WTC11 (cell line): ENCODE measurements around the gene EDC3. TPM values are rescaled to one million over a fixed set of nuclear protein-coding genes. Genes with fewer than 3 reads are reported as not detected.

Experiments used
- ATAC-seq: fragments of 200-7000 bp; cut with Tn5 transposase; 2 replicates; pipeline ENCODE4 v1.10.0; 2021; ENCODE audit warnings: mild to moderate bottlenecking, moderate library complexity
- CTCF ChIA-PET: fragments of 300-600 bp; sonication (Branson Sonifier 250); formaldehyde crosslinking; loops from one replicate; lab custom pipeline; 2021; ENCODE audit warnings: antibody characterized with exemption; lab: Charles Lee
- POLR2A ChIA-PET: fragments of 350-600 bp; sonication (Branson Sonifier 250); formaldehyde crosslinking; loops from one replicate; lab custom pipeline; 2021; ENCODE audit warnings: antibody characterized with exemption; lab: Charles Lee
- DNase-seq: peaks from one replicate; pipeline ENCODE4 v3.0.0; 2021; ENCODE audit warnings: low spot score
- H3K27ac Mint-ChIP-seq: 2 replicates; pipeline ENCODE4 v1.8.0; 2021; ENCODE audit warnings: mixed read lengths
- H3K27me3 Mint-ChIP-seq: 2 replicates; pipeline ENCODE4 v1.8.0; 2021; ENCODE audit warnings: low read depth, mild to moderate bottlenecking, moderate library complexity, mixed read lengths
- H3K36me3 Mint-ChIP-seq: 2 replicates; pipeline ENCODE4 v1.8.0; 2021; ENCODE audit warnings: mixed read lengths
- H3K4me1 Mint-ChIP-seq: 2 replicates; pipeline ENCODE4 v1.8.0; 2022; ENCODE audit warnings: mixed read lengths
- H3K4me3 Mint-ChIP-seq: 2 replicates; pipeline ENCODE4 v1.8.0; 2021; ENCODE audit warnings: mild to moderate bottlenecking, moderate library complexity, mixed read lengths
- H3K9me3 Mint-ChIP-seq: 2 replicates; pipeline ENCODE4 v1.8.0; 2021; ENCODE audit warnings: mixed read lengths
- SMAD3 ChIP-seq: sonication (generic); formaldehyde crosslinking; IDR thresholded peaks from 2 replicates; pipeline ENCODE4 v1.8.0; 2022; ENCODE audit warnings: missing genetic modification reagents, mild to moderate bottlenecking, borderline replicate concordance
- SMAD4 ChIP-seq: sonication (generic); formaldehyde crosslinking; IDR thresholded peaks from 2 replicates; pipeline ENCODE4 v1.8.0; 2022; ENCODE audit warnings: mild to moderate bottlenecking, missing genetic modification reagents
- SOX15 ChIP-seq: fragments of 250-450 bp; sonication (Bioruptor Pico); IDR thresholded peaks from 2 replicates; pipeline ENCODE4 v1.9.0; 2021; ENCODE audit warnings: mild to moderate bottlenecking
- TCF7 ChIP-seq: sonication (generic); formaldehyde crosslinking; IDR thresholded peaks from 2 replicates; pipeline ENCODE4 v1.8.0; 2022; ENCODE audit warnings: mild to moderate bottlenecking, low read depth, missing genetic modification reagents, moderate library complexity
- ZNF121 ChIP-seq: sonication (generic); formaldehyde crosslinking; IDR thresholded peaks from 2 replicates; pipeline ENCODE4 v1.8.0; 2023; ENCODE audit warnings: missing genetic modification reagents
- ZNF219 ChIP-seq: sonication (generic); formaldehyde crosslinking; IDR thresholded peaks from 2 replicates; pipeline ENCODE4 v1.8.0; 2023; ENCODE audit warnings: missing genetic modification reagents, mild to moderate bottlenecking, borderline replicate concordance
- ZNF317 ChIP-seq: sonication (generic); formaldehyde crosslinking; IDR thresholded peaks from 2 replicates; pipeline ENCODE4 v1.8.1; 2023; ENCODE audit warnings: low read depth, mild to moderate bottlenecking, moderate library complexity, missing genetic modification reagents, borderline replicate concordance
- ZNF671 ChIP-seq: fragments of 250-450 bp; sonication (Bioruptor Pico); IDR thresholded peaks from 2 replicates; pipeline ENCODE4 v1.8.0; 2021; ENCODE audit warnings: mild to moderate bottlenecking
- total RNA-seq: library from RNA; stranded (reverse); gene quantifications from 3 replicates; pipeline ENCODE4 v1.2.3, GENCODE V29; 2021
- TF ChIP-seq, protein P1 (sequence below): sonication (generic); formaldehyde crosslinking; IDR thresholded peaks from 2 replicates; pipeline ENCODE4 v1.8.0; 2023; ENCODE audit warnings: missing genetic modification reagents, mild to moderate bottlenecking, borderline replicate concordance
- TF ChIP-seq, protein P2 (sequence below): sonication (generic); formaldehyde crosslinking; IDR thresholded peaks from 2 replicates; pipeline ENCODE4 v1.8.1; 2022; ENCODE audit warnings: missing genetic modification reagents, borderline replicate concordance
- TF ChIP-seq, protein P3 (sequence below): sonication (generic); formaldehyde crosslinking; IDR thresholded peaks from 2 replicates; pipeline ENCODE4 v1.8.1; 2022; ENCODE audit warnings: mild to moderate bottlenecking, moderate library complexity, missing genetic modification reagents
- TF ChIP-seq, protein P4 (sequence below): sonication (generic); formaldehyde crosslinking; IDR thresholded peaks from 2 replicates; pipeline ENCODE4 v1.8.1; 2022; ENCODE audit warnings: mild to moderate bottlenecking, missing genetic modification reagents, moderate library complexity, borderline replicate concordance
- TF ChIP-seq, protein P5 (sequence below): sonication (generic); formaldehyde crosslinking; IDR thresholded peaks from 2 replicates; pipeline ENCODE4 v1.8.0; 2023; ENCODE audit warnings: mild to moderate bottlenecking, missing genetic modification reagents
- TF ChIP-seq, protein P6 (sequence below): sonication (generic); formaldehyde crosslinking; IDR thresholded peaks from 2 replicates; pipeline ENCODE4 v1.8.1; 2022; ENCODE audit warnings: low read depth, mild to moderate bottlenecking, moderate library complexity, missing genetic modification reagents, borderline replicate concordance
- TF ChIP-seq, protein P7 (sequence below): sonication (generic); formaldehyde crosslinking; IDR thresholded peaks from 2 replicates; pipeline ENCODE4 v1.8.1; 2023; ENCODE audit warnings: mild to moderate bottlenecking, missing genetic modification reagents, moderate library complexity

Gene EDC3
- total RNA-seq, 1 experiment from 2014 or later, result 54.7 TPM

DNA sequence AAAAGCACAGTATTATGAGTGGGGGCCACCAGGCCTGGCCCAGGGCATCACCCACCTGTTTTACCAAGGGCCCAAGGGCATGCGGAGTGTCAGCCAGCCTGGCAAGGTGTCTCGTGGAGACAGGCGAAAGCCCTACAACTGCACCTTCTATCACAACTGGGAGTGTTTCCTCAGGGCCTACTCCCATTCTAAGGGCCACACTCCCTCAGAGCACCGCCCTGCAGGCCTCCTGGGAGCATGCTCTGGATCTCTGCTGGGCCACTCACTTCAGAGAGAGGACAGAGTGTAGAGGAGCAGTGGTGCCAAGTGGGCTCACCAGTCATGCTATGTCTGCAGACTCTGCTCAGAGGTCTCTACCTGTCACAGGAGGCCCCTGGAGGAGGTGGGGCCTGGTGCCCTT, 101.4 kb downstream of the EDC3 start (continued):
- TF ChIP-seq, protein P1, sequence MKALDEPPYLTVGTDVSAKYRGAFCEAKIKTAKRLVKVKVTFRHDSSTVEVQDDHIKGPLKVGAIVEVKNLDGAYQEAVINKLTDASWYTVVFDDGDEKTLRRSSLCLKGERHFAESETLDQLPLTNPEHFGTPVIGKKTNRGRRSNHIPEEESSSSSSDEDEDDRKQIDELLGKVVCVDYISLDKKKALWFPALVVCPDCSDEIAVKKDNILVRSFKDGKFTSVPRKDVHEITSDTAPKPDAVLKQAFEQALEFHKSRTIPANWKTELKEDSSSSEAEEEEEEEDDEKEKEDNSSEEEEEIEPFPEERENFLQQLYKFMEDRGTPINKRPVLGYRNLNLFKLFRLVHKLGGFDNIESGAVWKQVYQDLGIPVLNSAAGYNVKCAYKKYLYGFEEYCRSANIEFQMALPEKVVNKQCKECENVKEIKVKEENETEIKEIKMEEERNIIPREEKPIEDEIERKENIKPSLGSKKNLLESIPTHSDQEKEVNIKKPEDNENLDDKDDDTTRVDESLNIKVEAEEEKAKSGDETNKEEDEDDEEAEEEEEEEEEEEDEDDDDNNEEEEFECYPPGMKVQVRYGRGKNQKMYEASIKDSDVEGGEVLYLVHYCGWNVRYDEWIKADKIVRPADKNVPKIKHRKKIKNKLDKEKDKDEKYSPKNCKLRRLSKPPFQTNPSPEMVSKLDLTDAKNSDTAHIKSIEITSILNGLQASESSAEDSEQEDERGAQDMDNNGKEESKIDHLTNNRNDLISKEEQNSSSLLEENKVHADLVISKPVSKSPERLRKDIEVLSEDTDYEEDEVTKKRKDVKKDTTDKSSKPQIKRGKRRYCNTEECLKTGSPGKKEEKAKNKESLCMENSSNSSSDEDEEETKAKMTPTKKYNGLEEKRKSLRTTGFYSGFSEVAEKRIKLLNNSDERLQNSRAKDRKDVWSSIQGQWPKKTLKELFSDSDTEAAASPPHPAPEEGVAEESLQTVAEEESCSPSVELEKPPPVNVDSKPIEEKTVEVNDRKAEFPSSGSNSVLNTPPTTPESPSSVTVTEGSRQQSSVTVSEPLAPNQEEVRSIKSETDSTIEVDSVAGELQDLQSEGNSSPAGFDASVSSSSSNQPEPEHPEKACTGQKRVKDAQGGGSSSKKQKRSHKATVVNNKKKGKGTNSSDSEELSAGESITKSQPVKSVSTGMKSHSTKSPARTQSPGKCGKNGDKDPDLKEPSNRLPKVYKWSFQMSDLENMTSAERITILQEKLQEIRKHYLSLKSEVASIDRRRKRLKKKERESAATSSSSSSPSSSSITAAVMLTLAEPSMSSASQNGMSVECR, result no peak
- no peak for TF ChIP-seq TCF7 (CRISPR knock-in tag)

DNA sequence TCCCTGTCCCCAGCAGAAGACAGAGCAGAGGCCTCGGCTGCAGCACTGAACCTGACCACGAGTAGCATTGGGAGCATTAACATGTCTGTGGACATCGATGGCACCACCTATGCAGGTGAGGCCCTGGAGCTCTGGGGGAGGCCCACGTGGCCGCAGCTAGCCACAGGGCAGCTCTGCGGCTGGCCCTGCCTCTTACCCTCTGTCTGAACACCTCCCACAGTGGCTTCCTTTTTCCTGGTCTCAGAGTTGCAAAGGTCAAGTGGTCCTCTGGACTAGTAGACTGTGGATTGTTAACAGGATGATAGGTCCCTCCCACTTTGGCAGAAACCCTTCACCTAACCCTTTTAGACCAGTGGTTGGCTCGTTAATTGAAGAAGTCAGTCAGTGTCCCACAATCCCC, 102.7 kb downstream of the EDC3 start:
- Mint-ChIP-seq H3K36me3 (peaks cover 68% of the 10 kb centered on the region), H3K27me3 (no peaks in the 10 kb centered on the region), H3K9me3 (no peaks in the 10 kb centered on the region), H3K4me1 (peaks cover 14% of the 10 kb centered on the region), H3K27ac (no peak overlapping the region), H3K4me3 (no peak overlapping the region)
- TF ChIP-seq, protein P2, sequence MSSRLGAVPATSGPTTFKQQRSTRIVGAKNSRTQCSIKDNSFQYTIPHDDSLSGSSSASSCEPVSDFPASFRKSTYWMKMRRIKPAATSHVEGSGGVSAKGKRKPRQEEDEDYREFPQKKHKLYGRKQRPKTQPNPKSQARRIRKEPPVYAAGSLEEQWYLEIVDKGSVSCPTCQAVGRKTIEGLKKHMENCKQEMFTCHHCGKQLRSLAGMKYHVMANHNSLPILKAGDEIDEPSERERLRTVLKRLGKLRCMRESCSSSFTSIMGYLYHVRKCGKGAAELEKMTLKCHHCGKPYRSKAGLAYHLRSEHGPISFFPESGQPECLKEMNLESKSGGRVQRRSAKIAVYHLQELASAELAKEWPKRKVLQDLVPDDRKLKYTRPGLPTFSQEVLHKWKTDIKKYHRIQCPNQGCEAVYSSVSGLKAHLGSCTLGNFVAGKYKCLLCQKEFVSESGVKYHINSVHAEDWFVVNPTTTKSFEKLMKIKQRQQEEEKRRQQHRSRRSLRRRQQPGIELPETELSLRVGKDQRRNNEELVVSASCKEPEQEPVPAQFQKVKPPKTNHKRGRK (CRISPR knock-in tag), result no peak
- TF ChIP-seq, protein P3, sequence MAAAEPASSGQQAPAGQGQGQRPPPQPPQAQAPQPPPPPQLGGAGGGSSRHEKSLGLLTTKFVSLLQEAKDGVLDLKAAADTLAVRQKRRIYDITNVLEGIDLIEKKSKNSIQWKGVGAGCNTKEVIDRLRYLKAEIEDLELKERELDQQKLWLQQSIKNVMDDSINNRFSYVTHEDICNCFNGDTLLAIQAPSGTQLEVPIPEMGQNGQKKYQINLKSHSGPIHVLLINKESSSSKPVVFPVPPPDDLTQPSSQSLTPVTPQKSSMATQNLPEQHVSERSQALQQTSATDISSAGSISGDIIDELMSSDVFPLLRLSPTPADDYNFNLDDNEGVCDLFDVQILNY, result no peak
- TF ChIP-seq SMAD4 (CRISPR knock-in tag), result no peak
- ATAC-seq (no peak), DNase-seq (no peak)
- CTCF ChIA-PET, result no interaction called here
- POLR2A ChIA-PET, result no interaction called here

DNA sequence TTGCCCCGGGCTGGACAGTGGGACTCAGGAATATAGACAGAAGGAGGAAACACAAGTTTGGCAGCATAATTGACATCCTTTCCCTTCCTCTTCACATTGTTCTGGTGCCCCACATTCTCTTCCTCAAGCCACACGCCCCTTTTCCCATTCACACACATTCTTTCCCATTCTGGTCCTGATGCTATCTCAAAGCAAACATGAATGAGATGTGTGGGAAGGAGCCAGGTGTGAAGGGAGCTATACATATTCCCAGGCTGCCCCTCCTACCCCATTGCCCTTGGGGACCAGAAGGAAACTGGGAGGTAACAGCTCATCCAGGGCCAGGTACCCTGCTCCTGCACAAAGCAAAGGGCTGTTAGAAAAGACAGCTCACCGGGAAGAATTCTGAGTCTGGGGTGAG, 103.6 kb downstream of the EDC3 start:
- H3K4me1 Mint-ChIP-seq, result peaks cover 17% of the 10 kb centered on the region
- H3K4me3 Mint-ChIP-seq, result no peak overlapping the region
- TF ChIP-seq SMAD3 (CRISPR knock-in tag) (no peak), TCF7 (CRISPR knock-in tag) (no peak), ZNF317 (CRISPR knock-in tag) (no peak), ZNF671 (no peak), ZNF121 (CRISPR knock-in tag) (no peak), ZNF219 (CRISPR knock-in tag) (no peak), SOX15 (CRISPR knock-in tag) (no peak)
- TF ChIP-seq, protein P4, sequence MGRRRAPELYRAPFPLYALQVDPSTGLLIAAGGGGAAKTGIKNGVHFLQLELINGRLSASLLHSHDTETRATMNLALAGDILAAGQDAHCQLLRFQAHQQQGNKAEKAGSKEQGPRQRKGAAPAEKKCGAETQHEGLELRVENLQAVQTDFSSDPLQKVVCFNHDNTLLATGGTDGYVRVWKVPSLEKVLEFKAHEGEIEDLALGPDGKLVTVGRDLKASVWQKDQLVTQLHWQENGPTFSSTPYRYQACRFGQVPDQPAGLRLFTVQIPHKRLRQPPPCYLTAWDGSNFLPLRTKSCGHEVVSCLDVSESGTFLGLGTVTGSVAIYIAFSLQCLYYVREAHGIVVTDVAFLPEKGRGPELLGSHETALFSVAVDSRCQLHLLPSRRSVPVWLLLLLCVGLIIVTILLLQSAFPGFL (CRISPR knock-in tag), result no peak
- TF ChIP-seq, protein P5, sequence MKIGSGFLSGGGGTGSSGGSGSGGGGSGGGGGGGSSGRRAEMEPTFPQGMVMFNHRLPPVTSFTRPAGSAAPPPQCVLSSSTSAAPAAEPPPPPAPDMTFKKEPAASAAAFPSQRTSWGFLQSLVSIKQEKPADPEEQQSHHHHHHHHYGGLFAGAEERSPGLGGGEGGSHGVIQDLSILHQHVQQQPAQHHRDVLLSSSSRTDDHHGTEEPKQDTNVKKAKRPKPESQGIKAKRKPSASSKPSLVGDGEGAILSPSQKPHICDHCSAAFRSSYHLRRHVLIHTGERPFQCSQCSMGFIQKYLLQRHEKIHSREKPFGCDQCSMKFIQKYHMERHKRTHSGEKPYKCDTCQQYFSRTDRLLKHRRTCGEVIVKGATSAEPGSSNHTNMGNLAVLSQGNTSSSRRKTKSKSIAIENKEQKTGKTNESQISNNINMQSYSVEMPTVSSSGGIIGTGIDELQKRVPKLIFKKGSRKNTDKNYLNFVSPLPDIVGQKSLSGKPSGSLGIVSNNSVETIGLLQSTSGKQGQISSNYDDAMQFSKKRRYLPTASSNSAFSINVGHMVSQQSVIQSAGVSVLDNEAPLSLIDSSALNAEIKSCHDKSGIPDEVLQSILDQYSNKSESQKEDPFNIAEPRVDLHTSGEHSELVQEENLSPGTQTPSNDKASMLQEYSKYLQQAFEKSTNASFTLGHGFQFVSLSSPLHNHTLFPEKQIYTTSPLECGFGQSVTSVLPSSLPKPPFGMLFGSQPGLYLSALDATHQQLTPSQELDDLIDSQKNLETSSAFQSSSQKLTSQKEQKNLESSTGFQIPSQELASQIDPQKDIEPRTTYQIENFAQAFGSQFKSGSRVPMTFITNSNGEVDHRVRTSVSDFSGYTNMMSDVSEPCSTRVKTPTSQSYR (CRISPR knock-in tag), result no peak
- TF ChIP-seq, protein P6, sequence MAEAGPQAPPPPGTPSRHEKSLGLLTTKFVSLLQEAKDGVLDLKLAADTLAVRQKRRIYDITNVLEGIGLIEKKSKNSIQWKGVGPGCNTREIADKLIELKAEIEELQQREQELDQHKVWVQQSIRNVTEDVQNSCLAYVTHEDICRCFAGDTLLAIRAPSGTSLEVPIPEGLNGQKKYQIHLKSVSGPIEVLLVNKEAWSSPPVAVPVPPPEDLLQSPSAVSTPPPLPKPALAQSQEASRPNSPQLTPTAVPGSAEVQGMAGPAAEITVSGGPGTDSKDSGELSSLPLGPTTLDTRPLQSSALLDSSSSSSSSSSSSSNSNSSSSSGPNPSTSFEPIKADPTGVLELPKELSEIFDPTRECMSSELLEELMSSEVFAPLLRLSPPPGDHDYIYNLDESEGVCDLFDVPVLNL (CRISPR knock-in tag), result no peak
- TF ChIP-seq, protein P7, sequence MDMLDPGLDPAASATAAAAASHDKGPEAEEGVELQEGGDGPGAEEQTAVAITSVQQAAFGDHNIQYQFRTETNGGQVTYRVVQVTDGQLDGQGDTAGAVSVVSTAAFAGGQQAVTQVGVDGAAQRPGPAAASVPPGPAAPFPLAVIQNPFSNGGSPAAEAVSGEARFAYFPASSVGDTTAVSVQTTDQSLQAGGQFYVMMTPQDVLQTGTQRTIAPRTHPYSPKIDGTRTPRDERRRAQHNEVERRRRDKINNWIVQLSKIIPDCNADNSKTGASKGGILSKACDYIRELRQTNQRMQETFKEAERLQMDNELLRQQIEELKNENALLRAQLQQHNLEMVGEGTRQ (CRISPR knock-in tag), result no peak
- H3K27ac Mint-ChIP-seq, result no peak overlapping the region
- POLR2A ChIA-PET, result no interaction called here
- H3K9me3 Mint-ChIP-seq, result no peaks in the 10 kb centered on the region
- ATAC-seq (no peak), DNase-seq (no peak)
- no peaks in the 10 kb centered on the region for H3K27me3 Mint-ChIP-seq
- CTCF ChIA-PET, result no interaction called here
- peaks cover 67% of the 10 kb centered on the region for H3K36me3 Mint-ChIP-seq
